Stimulated activated CD4-positive, alpha-beta T cell treated with anti-CD3 and anti-CD28 coated beads, Interleukin-4, amount 100 ng/mL, for 4 hours (primary cell): ENCODE measurements around the gene ZNF215.
"Not testable (repeated sequence)": the region's sequence is repeated elsewhere in the genome, so short reads cannot be mapped to it uniquely, and the experiment has no call there.

Source experiments
- DNase-seq, 2 experiments: peaks; one replicate each; pipeline ENCODE4 v3.0.0-alpha.2; 2020

ZNF215 gene

GRCh38 chr11:6943131-6943530 lies 16.9 kb downstream of the ZNF215 start:
- DNase-seq, result no peak

GRCh38 chr11:6954248-6954647 lies 28.0 kb downstream of the ZNF215 start:
- DNase-seq, result not testable (repeated sequence)

GRCh38 chr11:6962141-6962540 lies 35.9 kb downstream of the ZNF215 start:
- DNase-seq, result no peak

- no peak for DNase-seq
Observed at GRCh38 chr11:6962673-6963072, 36.4 kb downstream of the ZNF215 start.

GRCh38 chr11:6968816-6969215 lies 42.6 kb downstream of the ZNF215 start:
- DNase-seq, result no peak

- not testable (repeated sequence) for DNase-seq
Observed at GRCh38 chr11:6969854-6970253, 43.6 kb downstream of the ZNF215 start.

GRCh38 chr11:6979365-6979764 lies 53.1 kb downstream of the ZNF215 start:
- DNase-seq, result no peak

GRCh38 chr11:6986487-6986886 lies 60.3 kb downstream of the ZNF215 start:
- DNase-seq, result no peak

- DNase-seq, result no peak
Observed at GRCh38 chr11:6988506-6988905, 62.3 kb downstream of the ZNF215 start.

- no peak for DNase-seq
Observed at GRCh38 chr11:6991227-6991626, 65.0 kb downstream of the ZNF215 start.

GRCh38 chr11:6992026-6992425 lies 65.8 kb downstream of the ZNF215 start:
- DNase-seq, result no peak

- DNase-seq, result no peak
Observed at GRCh38 chr11:6992457-6993417, 66.5 kb downstream of the ZNF215 start.

- no peak for DNase-seq
Observed at GRCh38 chr11:6995703-6996102, 69.5 kb downstream of the ZNF215 start.

- no peak for DNase-seq
Observed at GRCh38 chr11:7004482-7004881, 78.3 kb downstream of the ZNF215 start.
